Thymus (tissue), 11 donors: Measurements from ENCODE around the gene CLDN34. TPM values are rescaled to one million over a fixed set of nuclear protein-coding genes. Genes with fewer than 3 reads are reported as not detected.
A peak's percentile ranks its signal among the peaks of the same experiment; 100 is the strongest.

Experiments used
- DNase-seq, 9 donors: peaks; one replicate each; pipeline ENCODE4 v3.0.0-alpha.2; 2013; ENCODE audit warnings: low spot score in 9 of 9, low read depth in 6 of 9, missing footprints in 1 of 9
- H3K27ac ChIP-seq, 2 donors: one replicate each; pipeline ENCODE4 v1.5.1; 2013; ENCODE audit warnings: control low read depth in 1 of 2, low read depth in 1 of 2, low read length in 1 of 2, mild to moderate bottlenecking in 1 of 2, moderate library complexity in 1 of 2
- H3K27me3 ChIP-seq, 2 donors: one replicate each; pipeline ENCODE4 v1.5.1; 2013; ENCODE audit warnings: low read length in 1 of 2; ENCODE audit not compliant: control insufficient read depth in 2 of 2, insufficient read depth in 1 of 2
- H3K36me3 ChIP-seq, 2 donors: one replicate each; pipeline ENCODE4 v1.5.1; 2013; ENCODE audit warnings: low read length in 1 of 2, mild to moderate bottlenecking in 1 of 2, moderate library complexity in 1 of 2; ENCODE audit not compliant: control insufficient read depth in 2 of 2, insufficient read depth in 2 of 2
- H3K4me1 ChIP-seq, 2 donors: one replicate each; pipeline ENCODE4 v1.5.1; 2013; ENCODE audit warnings: low read length in 2 of 2; ENCODE audit not compliant: control insufficient read depth in 2 of 2, insufficient read depth in 2 of 2
- H3K4me3 ChIP-seq, 2 donors: one replicate each; pipeline ENCODE4 v1.5.1; 2013; ENCODE audit warnings: low read length in 2 of 2, control low read depth in 1 of 2, mild to moderate bottlenecking in 1 of 2
- H3K9me3 ChIP-seq, 2 donors: one replicate each; pipeline ENCODE4 v1.5.1; 2013; ENCODE audit warnings: low read length in 1 of 2, mild to moderate bottlenecking in 1 of 2; ENCODE audit not compliant: control insufficient read depth in 2 of 2, insufficient read depth in 1 of 2
- WGBS: extraction: QIAGEN DNeasy Blood & Tissue Kit; methylation state at CpG from one replicate; pipeline ENCODE4 v1.1.7; 2013; 5-methylcytosine and 5-hydroxymethylcytosine counted together
- polyA plus RNA-seq: library from polyadenylated mRNA; stranded (reverse); fragments of 200-250 nt; gene quantifications from one replicate; pipeline ENCODE4 v1.2.3, GENCODE V29; 2013
- total RNA-seq: library from RNA; stranded (reverse); fragments of 120-200 nt; gene quantifications from one replicate; pipeline ENCODE4 v1.2.4, GENCODE V29; 2013
- donor health status: healthy.

The CLDN34 gene
- total and polyA plus RNA-seq, 2 donors = 0.05 to 0.16 TPM

DNA sequence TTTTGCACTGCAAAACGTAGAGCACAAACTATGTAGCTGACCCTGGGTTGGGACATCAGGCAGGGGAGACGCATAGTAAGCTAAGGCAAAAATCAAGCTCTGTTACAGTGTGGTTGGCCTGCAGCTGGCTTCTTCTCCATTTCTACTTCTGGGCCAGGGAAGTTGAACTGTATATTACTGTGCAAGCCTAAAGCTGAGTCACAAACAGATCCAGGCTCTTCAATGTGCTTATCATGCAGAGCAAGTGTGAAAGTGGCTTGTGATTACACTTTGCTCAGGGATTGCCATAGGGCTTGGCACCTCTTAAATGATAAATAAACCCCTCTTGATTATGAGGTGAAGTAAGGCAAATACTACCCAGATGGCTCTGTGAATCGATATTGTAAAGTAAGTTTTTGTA, 40.5 kb downstream of the CLDN34 start:
- Histone ChIP-seq H3K9me3 (no peaks in the 10 kb centered on the region), H3K27me3 (peaks cover 0 to 3% of the 10 kb centered on the region in 2 donors), H3K36me3 (no peaks in the 10 kb centered on the region), H3K4me3 (no peak overlapping the region), H3K27ac (no peak overlapping the region), H3K4me1 (peaks cover 0 to 8% of the 10 kb centered on the region in 2 donors)
- 95% methylated on average over 3 of the region's 3 CpGs for WGBS
- DNase-seq = no peak

DNA sequence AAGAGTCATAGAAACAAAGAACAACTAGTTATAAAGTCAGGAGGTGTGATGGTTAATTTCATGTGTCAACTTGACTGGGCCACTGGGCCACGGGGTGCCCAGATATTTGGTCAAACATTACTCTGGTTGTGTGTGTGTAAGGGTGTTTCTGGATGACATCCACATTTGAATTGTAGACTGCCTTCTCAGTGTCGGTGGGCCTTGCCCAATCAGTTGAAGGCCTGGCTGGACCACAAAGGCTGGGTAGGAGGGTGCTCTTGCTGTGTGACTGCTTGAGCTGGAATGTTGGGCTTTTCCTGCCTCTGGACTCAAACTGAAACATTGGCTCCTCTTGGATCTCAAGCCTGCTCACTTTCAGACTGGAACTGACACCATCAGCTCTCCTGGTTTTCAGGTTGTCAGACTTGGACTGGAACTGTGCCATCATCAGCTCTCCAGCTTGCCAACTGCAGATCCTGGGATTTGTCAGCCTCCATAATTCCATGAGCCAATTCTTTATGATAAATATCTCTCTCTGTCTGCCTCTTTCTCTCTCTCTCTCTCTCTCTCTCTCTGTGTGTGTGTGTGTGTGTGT, 41.4 kb downstream of the CLDN34 start:
- DNase-seq = no peak
- no peak overlapping the region for H3K4me3 ChIP-seq
- H3K27me3 ChIP-seq = peaks cover 0 to 6% of the 10 kb centered on the region in 2 donors
- H3K36me3 ChIP-seq = no peaks in the 10 kb centered on the region
- H3K9me3 ChIP-seq = no peaks in the 10 kb centered on the region
- WGBS = 98% methylated on average over 2 of the region's 2 CpGs
- H3K27ac ChIP-seq = no peak overlapping the region
- peaks cover 0 to 11% of the 10 kb centered on the region in 2 donors for H3K4me1 ChIP-seq

GRCh38 chrX:10009741-10010140, 42.6 kb downstream of the CLDN34 start:
- Histone ChIP-seq H3K4me1 (peaks cover 0 to 18% of the 10 kb centered on the region in 2 donors), H3K9me3 (peaks cover 0 to 2% of the 10 kb centered on the region in 2 donors), H3K27ac (no peak overlapping the region), H3K27me3 (peaks cover 3 to 18% of the 10 kb centered on the region in 2 donors), H3K36me3 (no peaks in the 10 kb centered on the region), H3K4me3 (no peak overlapping the region)
- 97% methylated on average over 1 of the region's 1 CpG for WGBS
- DNase-seq = no peak

GRCh38 chrX:10010686-10011085, 43.5 kb downstream of the CLDN34 start:
- Histone ChIP-seq H3K27ac (no peak overlapping the region), H3K36me3 (no peaks in the 10 kb centered on the region), H3K9me3 (peaks cover 0 to 2% of the 10 kb centered on the region in 2 donors), H3K27me3 (peaks cover 3 to 18% of the 10 kb centered on the region in 2 donors), H3K4me3 (no peak overlapping the region), H3K4me1 (peaks cover 0 to 18% of the 10 kb centered on the region in 2 donors)
- WGBS = 89% methylated on average over 5 of the region's 5 CpGs
- no peak for DNase-seq

DNA sequence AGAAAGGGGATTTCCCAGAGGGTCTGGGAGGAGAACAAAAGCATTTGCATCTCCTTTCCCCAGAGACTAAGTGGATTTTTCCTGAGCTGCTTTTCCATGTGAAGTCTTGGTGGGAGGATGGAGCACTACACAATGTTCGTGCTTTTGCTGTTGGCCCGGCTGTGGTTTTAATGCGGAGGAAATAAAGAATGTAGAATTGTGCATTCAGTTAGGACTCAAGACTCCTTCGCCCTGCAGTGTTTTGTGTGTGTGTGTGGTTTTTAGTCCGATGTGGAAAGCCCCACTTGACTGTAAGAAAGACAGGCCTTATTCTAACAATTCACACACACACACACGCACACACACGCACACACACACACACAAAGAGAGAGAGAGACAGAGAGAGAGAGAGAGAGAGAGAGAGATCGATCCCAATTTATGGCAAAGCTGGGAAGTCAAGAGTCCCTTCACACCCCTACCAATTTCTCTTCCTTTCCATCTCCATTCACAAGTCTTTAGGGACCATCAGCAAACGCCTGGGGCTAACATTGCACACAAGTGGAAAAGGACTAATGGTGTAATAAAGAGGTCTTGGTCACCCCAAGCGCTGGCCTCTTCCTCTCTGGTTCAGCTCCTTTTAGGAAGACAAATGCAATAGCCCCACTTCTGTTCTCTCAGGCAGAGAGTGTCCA, 44.2 kb downstream of the CLDN34 start:
- Histone ChIP-seq H3K9me3 (peaks cover 0 to 8% of the 10 kb centered on the region in 2 donors), H3K4me1 (peaks cover 0 to 22% of the 10 kb centered on the region in 2 donors), H3K4me3 (no peak overlapping the region), H3K27me3 (peaks cover 3 to 24% of the 10 kb centered on the region in 2 donors), H3K36me3 (no peaks in the 10 kb centered on the region), H3K27ac (no peak overlapping the region)
- WGBS = 54% methylated on average over 10 of the region's 10 CpGs
- peak in 1 of 9 donors; percentile 15 for DNase-seq

DNA sequence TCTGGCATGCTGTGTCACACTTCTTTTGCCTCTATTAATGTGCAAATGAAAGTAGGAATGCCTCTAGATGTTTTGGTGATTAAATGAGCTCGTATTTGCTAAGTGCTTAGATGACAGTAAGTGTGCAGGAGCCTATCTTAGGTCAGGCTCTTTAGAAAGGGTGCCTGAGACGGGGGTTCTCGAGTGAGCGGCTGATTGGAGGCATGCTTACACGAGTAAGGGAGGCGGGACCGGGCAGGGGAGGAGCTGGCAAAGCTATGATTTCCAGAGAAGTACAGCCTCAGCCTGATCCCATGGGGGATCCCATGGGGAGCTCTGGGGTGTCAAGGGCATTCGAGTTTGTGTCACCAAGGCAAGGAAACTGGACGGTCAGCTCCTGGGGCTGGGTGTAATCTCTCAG, 44.8 kb downstream of the CLDN34 start:
- Histone ChIP-seq H3K27me3 (peaks cover 3 to 25% of the 10 kb centered on the region in 2 donors), H3K27ac (no peak overlapping the region), H3K9me3 (peaks cover 0 to 8% of the 10 kb centered on the region in 2 donors), H3K4me1 (peaks cover 0 to 23% of the 10 kb centered on the region in 2 donors), H3K36me3 (no peaks in the 10 kb centered on the region), H3K4me3 (no peak overlapping the region)
- WGBS = 88% methylated on average over 9 of the region's 9 CpGs
- DNase-seq = no peak

DNA sequence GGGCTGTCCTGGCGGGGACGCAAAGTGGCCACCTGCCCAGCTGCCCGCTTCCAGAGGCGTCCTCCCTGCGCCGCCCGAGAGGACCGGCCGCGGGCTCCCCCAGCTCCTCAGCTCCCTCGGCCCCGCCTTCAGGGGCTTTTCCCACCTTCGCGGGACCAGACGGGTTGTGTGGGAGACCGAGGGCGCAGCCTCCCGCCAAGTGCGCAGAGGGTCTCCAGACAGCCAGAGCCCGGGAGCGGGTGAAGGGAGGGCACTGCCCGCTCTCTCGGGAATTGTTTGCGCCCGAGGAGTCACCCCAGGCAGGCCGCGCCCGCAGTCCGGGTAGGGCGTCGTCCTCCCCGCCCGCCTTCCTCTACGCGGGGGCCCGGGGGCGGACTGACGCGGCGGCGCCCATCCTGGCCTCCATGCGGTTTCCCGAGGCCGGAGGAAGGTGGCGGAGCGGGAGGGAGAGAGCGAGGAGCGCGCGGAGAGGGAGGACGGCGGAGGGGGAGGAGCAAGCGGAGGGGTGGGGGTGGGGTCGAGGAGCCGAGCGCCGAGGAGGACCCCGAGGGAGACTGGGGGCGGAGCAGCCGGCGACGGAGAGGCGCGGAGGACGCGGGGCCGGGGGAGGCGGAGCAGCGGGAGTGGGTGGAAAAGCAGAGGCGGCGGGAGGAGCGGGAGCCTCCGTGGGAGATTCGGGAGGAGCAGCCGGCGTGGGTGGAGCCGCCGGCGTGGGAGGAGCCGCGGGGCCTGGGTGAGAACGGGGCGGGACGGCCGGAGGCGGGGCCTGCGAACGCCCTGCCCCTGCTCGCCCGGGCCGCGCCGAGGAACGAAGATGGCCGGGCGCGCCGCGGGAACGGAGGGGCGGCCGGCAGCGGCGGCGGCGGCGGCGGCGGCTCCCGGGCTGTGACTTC, 47.5 kb downstream of the CLDN34 start:
- H3K4me3 ChIP-seq = peak overlapping the region; percentile 44 to 65
- H3K4me1 ChIP-seq = peaks cover 0 to 23% of the 10 kb centered on the region in 2 donors
- H3K27me3 ChIP-seq = peaks cover 3 to 25% of the 10 kb centered on the region in 2 donors
- H3K36me3 ChIP-seq = no peaks in the 10 kb centered on the region
- DNase-seq = peak in 7 of 9 donors; percentile 45 to 80 (median 57)
- peak overlapping the region; percentile 55 to 70 for H3K27ac ChIP-seq
- peaks cover 0 to 8% of the 10 kb centered on the region in 2 donors for H3K9me3 ChIP-seq
- WGBS = under 1% methylated on average over 105 of the region's 110 CpGs

GRCh38 chrX:10015355-10015722, 48.2 kb downstream of the CLDN34 start:
- Histone ChIP-seq H3K27me3 (peaks cover 3 to 25% of the 10 kb centered on the region in 2 donors), H3K9me3 (peaks cover 0 to 8% of the 10 kb centered on the region in 2 donors), H3K4me1 (peaks cover 0 to 23% of the 10 kb centered on the region in 2 donors), H3K4me3 (peak overlapping the region in 1 of 2 donors; percentile 65), H3K27ac (peak overlapping the region in 1 of 2 donors; percentile 70), H3K36me3 (no peaks in the 10 kb centered on the region)
- DNase-seq = no peak
- WGBS = 0% methylated on average over 31 of the region's 71 CpGs
